Dermis microvascular lymphatic vessel endothelial cell (primary cell): ENCODE results near the gene CYLD. TPM values are rescaled to one million over a fixed set of nuclear protein-coding genes. Genes with fewer than 3 reads are reported as not detected.

Experiments used
- DNase-seq, 2 donors: peaks; one replicate each; pipeline versions ENCODE4 v3.0.0 to v3.0.0-alpha.2; 2010; ENCODE audit warnings: low read depth in 2 of 2
- total RNA-seq: library from RNA; depleted of rRNA; stranded (reverse); fragments of >200 nt; gene quantifications from 2 replicates; pipeline ENCODE4 v1.2.1, GENCODE V29; 2014

CYLD gene
- total RNA-seq, 1 donor from 2014 or later: 21.8 TPM

DNA sequence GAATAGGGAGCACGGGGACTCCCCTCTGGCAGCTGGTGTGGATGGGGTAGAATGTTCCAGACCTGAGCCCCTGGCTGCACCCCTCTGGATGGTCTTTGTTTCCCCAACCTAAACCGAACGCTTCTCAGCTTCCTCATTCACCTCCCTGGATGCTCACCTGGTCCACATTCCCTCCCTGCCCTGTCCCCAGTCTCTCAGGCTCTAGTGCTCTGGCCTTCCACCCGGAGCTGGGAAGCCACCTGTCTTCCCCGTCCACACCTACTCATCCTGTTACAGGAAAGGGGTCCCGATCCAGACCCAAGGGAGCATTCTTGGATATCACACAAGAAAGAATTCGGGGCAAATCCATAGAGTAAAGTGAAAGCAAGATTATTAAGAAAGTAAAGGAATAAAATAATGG is 73.5 kb downstream of the CYLD start:
- no peak for DNase-seq

DNA sequence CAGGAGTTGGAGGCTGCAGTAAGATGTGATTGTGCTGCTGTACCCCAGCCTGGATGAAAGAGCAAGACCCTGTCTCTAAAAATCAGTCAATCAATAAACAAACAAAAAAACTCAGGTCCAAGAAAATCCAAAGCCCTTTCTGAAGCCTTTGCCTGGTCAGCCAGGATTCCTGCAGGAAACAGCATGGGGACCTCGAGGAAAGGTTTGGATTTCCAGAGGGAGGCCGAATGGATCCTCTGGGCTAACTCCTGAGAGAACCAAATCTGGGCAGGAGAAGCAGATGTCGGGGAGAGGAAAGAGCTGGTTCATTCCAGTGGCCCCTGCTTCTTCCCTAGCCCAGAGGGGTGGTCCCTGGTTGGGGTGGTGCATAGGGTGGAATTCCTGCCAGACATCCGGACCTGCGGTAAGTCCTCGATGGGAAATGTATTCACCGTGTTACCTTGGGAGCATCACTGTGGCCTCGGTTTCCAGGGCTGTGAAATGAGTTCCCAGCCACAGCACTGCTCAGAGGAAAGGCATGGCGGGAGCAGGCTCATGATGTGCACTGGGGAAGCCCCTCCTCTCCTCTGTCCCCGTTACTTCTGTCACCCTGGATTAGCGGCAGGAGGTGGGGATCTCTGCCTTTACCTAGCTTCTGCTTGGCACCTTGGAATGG is 75.1 kb downstream of the CYLD start:
- DNase-seq: no peak

DNA sequence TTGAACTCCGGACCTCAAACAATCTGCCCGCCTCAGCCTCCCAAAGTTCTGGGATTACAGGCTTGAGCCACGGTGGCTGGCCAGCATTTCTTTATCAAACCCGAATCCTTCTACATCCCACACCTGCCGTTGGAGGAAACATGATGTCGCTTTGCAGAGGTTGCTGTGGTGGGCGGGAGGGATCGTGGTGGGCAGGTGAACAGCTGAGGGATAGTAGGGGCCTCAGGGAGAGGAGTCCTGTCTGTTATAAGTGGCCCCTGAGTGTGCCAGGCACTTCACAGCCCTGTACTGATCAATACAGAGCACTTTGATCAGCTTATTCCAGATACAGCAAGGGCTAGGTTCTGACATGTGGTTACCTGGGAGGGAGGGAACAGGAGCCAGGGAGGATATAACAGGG is 76.5 kb downstream of the CYLD start:
- no peak for DNase-seq

DNA sequence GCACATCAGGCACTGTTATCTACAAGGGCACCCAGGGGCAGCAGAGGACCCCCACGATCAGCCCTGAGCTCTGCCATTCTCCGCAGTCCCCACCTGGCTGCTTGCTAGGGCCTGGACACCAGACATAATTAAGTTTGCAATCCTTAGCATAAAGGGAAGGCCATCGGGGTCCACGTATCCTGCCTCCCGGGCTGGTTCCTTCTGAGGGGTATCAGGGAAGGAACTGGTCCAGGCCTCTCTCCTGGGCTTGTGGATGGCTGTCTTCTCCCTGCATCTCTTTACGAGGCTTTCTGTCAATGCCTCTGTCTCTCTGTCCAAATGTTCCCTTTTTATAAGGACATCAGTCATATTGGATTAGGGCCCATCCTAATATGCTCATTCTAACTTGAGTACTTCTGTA is 77.8 kb downstream of the CYLD start:
- DNase-seq: no peak

DNA sequence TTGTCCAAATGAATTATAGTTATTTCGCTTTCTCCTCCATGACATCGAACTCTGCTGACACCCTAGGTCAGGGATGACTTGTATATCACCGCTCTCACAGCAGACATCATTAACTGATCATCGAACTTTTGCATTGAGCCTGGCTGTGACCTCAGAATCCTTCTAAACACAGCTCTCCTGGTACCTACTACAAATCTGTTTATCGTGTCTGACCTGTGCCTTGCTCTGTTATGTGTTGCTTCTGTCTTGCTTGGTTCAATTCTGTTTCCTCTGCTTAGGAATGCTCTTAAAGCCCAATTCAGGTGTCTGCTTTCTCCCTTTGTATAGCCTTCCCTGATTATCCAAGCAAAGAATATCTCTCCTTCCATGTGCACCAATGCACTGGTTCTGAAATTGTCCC is 78.3 kb downstream of the CYLD start:
- DNase-seq: no peak

DNA sequence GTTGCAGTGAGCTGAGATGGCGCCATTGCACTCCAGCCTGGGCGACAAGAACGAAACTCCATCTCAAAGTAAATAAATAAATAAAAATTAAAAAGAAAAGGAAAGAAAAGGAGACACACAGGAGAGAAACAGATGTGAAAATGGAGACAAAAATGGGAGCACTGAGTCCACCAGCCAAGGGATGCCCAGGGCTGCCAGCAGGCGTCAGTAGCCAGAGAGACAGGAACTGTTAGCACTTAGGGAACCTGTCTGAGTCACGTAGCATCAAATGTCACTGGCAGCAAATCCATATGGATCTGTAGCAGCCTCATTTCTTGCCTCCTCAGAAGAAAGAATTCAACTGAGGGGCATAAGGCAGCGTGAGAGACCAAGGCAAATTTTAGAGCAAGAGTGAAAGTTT is 79.7 kb downstream of the CYLD start:
- DNase-seq: no peak

DNA sequence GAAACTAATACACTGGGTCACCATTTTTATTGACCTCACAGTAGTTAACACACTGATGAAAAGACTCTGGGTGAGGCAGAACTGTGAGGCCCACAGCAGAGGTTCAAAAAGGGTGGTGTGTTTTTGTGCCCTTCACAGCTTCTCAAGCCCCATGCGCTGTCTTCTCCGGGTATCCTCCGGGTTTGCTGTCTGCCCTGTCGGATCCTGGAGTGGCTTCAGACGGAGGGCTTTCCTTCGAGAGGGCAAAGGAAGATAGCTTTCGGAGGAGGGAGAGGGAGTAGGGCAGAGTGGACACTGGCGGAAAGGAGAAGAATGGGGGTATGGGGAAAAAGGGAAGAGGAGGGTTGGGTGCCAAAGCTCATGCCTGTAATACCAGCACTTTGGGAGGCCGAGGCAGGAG is 80.8 kb downstream of the CYLD start:
- no peak for DNase-seq

DNA sequence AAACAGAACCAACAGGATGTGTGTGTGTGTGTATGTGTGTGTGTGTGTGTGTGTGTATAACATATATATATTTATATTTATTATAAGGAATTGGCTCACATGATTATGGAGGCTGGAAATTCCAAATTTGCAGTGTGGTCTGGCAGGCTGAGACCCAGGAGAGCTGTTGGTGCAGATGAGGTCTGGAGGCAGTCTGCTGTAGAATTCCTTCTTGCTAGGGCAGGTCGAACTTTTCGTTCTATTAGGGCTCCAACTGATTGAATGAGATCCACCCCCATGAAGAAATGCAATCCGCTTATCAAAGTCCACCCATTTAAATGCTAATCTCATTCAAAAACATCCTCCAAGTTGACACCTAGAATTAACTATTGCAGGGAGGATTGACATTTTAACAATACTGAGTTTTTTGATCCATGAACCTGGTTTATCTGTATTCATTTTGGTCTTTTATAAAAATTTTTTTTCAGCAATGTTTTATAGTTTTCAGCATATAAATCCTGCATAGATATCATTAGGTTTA is 85.0 kb downstream of the CYLD start:
- no peak for DNase-seq

DNA sequence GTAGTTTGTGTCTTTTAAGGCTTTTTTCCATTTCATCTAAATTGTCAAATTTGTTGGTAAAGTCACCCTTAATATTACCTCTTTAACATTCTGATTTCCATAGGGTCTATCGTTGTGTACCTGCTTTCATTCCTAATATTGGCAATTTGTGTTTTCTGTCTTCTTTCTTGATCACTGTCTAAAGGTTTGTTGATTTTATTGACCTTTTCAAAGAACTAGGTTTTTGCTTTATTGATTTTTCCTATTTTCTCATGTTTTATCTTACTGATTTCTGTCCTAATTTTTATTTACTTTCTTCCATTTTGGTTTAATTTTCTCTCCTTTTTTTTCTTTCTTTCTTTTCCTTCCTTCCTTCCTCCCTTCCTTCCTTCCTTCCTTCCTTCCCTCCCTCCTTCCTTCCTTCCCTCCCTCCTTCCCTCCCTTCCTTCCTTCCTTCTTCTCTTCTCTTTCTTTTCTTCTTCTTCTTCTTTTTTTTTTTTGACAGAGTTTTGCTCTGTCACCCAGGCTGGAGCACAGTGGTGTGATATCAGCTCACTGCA is 86.3 kb downstream of the CYLD start:
- DNase-seq: no peak

DNA sequence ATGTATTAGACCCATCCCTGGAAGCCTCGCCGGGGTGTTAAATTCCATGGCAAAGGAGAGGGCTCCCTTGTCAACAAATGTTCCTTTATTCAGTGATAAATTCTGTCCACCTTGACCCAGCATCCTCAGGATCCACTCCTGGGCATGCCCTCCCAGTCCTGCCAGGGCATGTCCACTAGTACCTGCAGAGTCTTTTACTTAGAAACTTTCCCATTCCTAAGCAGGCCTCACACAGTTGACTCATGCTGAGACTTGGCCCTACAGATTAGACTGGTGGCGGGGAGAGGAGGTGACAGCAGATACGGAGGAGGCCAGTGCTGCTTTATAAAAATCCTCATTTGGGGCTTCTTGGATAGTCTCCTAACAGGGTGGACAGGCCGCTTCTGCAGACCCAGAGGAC is 88.8 kb downstream of the CYLD start:
- no peak for DNase-seq

DNA sequence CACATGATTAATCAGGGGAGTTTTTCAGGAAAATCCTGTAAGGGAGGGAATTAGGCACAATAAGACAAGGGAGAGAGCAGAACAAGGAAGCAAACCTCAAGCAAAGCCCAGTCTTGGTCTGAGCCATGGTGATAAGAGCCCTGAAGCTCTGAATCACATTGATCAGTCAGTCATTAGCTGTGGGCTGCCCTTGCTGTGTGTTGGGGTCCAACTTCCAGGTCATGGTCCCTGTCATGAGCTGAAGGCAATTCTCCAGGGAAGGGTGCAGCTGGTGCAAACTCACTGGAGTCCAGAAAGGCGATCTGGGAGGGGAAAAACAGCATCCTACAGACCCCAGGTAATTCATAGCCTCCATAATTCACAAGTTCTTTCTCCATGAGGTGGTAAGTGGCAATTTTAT is 89.9 kb downstream of the CYLD start:
- DNase-seq: no peak

DNA sequence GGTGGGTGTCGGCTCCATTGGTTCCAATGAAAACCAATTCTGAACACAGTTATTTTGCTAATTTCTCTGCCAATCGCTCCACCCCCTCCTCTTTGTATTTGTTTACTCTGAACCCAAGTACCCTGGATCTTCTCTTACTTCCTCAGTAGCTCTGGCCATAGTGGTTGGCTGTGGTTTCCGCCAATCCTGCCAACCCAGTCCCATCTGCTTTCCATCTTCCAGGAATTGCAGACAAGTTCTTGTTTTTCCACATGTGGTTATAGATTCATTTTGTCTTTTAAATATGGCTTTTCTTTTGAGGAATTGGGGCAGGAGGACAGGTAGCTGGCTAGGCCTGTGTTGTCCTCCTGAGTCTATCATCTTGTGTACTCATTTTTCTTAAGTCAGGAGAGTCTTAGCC is 92.0 kb downstream of the CYLD start:
- DNase-seq: no peak

DNA sequence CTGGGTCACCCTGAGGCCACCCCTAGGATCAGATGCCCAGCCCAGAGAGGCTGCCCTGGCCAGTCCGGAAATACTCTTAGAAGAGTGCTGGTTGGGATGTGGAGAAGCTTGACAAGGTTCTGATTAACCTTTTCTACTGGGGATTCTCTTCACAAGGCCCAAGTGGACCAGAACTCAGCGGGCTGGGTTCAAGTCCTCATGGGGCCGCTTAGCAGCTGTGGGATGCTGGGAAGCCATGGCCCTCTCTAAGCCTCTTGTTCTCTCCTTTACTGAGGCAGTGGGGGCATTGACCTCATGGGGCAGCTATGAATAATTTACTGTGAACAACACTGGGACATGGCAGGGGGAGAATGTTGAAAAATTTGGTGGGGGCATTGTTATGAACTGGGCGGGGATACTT is 92.8 kb downstream of the CYLD start:
- no peak for DNase-seq

DNA sequence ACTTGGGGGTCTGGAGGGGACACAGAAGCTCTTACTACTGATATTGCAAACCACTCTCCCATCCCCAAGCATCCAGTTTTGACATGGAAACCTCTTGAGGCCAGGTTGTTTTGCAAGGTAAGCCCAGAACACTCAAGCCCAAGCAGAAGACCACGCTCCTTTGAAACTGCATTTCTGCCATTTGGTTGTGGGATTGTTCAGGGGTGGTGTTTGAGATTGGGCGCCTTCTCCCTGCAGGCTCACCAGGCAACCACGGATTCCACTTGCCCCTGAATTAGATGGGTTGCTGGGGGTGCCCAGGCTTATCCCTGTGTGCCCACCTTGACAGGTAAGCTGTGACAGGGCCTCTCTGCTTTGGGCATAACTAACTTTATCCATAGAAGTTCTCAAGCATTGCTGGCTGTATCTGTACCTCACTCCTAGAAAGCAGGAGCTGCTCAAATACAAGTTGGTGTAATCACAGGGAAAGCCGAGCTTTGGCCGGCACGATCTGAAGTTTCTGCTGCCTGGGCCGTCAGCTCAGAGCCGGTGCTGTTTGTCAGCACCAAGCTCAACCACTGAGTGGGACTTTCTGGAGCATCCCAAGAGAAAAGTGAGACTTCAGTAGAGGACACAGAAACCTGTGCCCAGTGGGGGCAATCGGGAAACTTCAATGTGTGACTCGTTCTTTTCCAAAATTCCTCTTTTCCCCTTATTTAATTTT is 93.6 kb downstream of the CYLD start:
- DNase-seq: no peak

DNA sequence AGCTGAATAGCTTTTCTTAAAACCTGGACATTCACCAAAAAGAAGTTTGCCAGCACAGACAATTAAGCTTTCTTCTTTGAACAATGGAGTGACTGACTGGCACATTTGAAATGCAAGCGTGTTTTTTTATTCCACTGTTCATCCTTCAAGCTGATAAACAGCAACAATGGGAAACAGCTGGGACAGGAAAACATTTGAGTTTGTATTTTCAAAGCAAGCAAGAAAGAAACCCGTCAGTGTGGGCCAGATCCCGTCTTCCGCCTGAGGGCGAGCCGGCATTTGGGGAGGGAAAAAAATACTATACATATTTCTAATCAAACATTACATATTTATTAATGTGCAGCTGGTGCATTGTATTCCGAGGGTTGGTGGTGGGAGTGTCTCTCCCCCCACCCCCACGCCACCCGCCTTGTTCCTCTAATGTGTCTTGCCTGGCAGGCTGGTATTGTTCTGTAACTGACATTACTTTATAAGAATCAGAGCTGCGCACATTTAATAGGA is 94.3 kb downstream of the CYLD start:
- DNase-seq: no peak

DNA sequence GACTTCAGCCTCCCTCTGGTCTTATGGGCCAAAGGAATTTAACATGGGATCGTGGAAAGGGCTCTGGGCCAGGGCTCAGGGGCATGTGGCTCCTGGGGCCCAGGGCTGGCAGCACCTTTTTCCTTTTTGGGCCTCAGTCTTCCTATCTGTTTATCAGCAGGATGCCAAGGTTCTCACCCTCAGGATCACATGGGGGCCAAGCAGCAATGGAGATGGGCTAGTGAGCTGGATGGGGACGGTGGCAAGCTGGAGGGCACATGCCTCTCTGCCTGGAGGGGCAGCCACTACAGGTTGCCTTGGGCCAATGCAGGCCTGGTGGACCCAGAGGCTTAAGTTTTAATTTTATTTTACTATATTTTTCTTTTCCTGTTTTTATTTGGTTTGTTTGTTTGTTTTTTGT is 95.4 kb downstream of the CYLD start:
- no peak for DNase-seq

DNA sequence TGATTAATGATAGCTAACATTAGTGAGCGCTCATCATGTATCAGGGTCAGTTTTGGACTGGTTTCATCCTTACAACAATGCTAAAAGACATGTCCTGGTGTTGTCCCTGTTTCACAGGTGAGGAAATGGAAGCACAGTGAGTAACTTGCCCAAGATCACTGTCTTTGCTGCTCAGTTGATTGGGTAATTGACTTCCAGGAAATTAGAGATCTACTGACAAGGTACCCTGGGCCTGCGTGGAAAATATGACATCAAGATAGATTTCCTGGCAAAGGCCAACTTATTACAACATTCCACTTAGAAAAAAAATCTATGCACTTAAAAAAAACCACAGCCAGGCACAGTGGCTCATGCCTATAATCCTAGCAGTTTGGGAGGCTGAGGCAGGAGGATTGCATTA is 96.3 kb downstream of the CYLD start:
- no peak for DNase-seq

DNA sequence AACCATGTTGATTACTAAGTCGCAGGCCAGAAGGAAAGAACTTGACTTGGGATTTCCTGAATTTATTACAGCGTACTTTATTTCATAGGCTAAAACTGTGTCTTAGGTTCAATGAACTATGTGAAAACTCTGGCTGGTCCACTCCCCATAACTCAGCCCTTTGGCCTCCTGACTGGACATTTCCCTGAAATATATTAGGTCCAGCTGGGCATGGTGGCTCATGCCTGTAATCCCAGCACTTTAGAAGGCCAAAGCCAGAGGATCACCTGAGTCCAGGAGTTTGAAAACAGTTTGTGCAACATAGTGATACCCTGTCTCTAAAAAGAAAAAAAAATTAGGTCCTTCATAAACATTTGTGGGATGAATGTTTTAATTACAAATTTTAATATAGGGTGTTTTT is 97.0 kb downstream of the CYLD start:
- DNase-seq: no peak

DNA sequence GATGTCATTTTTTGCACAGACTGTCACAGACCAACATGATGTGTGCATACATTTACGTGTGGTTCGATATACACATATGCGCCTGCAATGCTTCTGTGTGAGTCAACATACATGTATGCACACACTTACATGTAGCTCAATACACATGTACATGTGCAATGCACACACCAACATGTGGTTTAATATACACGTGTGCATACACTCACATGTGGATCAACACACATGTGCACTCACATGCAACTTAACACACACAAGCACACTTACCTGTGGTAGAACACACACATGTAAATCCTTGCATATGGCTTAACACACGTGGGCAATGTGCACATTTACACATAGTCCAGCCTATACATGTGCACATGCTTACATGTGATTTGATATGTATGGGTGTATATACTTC is 97.5 kb downstream of the CYLD start:
- DNase-seq: no peak

DNA sequence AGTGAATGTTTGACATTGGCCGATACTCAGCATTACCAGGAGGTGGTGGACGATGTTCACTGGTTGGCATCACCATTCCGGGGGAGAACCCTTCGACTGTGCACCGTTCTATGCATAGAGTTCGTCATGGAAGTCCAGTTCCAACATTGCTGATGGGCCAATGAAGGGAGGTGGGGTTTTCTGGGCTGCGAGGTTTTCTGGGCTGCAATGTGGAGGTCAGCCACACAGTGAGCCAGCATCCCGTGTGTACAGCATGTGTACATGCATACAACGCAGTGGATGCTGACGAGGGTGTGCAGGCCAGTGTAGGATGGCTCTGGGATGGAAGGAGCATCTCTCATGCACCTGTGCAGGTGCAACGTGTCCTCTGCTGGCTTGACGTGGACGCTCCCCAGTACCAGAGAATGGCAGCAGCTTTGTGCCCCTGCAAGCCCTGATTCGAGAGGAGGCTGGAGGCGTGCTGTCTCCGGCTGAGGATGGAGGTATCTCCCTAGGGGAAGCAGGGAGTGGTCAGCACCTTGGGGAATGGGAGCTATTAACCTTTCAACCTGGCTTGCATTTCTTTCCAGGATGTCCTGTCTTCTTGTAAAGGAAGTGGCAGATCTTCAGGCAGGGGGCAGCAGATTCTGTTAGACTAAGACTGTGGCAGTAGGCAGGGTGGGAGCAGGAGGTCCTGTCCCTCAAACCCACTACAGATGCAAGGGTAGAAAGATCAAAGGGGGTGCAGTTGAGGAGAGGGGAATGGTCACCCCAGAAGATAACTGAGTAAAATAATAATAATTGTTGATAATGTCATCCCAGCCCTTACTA is 98.2 kb downstream of the CYLD start:
- no peak for DNase-seq

DNA sequence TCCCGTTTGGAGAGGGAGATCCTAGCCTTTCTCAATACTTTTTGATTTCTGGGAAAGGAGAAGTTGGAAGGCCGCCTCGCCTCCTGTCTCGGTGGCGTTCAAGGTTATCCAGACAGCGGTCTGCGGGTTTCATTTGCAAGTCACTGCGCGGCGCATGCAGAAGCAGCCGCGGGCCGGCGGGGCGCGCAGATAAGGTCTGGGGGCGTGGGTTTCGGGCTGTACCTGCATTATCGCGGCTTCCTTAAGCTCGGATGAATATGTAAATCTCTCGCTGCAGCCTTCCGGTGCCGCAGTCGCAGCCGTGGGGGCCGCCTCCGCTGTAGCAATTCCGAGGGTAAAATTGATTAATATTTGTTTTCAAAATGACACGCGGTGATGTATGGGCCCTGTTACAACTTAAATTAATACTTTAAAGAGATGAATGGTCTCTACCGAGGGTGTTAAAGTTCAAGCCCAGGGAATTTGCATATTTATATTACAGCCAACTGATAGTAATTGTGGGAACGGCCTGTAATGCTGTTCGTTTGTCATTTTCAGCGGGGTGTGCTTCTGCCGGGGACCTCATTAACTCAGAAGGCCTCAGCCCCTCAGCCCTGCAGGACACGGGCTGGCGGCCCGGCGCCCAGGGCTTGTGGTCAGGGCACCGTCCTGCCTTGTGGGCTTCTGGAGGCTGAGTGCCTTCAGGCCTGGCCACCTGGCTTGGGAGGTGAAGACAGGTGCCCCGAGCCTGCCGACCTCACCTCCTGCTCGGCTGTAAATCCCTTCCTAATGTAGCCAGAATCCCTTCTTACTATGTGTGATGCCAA is 99.4 kb downstream of the CYLD start:
- DNase-seq: no peak
